ENCODE data around the gene LRRC32. TPM values are rescaled to one million over a fixed set of nuclear protein-coding genes. Genes with fewer than 3 reads are reported as not detected.

The LRRC32 gene
- polyA plus RNA-seq, 2 of the 4 experiments (the other 2 are of a cell fraction), result 0.25 to 0.62 TPM

- Histone ChIP-seq H3K4me2 (no peak overlapping the region), H3K27ac (no peak overlapping the region), H3K4me1 (no peaks in the 10 kb centered on the region), H3K9me3 (no peaks in the 10 kb centered on the region), H3K4me3 (no peak overlapping the region)
- no peak for FAIRE-seq
- no peak for TF ChIP-seq MYC (IDR thresholded peaks at IDR 0.05; ENCODE audit: borderline replicate concordance, low read length)
- no peak for TF ChIP-seq HOXB13 (CRISPR knock-in tag; IDR thresholded peaks at IDR 0.05; ENCODE audit: low read depth)
- no peak for TF ChIP-seq HOXB5 (CRISPR knock-in tag; IDR thresholded peaks at IDR 0.05)
- TF ChIP-seq EHF (CRISPR knock-in tag; IDR thresholded peaks at IDR 0.05), result no peak
- TF ChIP-seq CHD2 (IDR thresholded peaks at IDR 0.05; ENCODE audit: low read length, partially characterized antibody), result no peak
- TF ChIP-seq, protein P1, sequence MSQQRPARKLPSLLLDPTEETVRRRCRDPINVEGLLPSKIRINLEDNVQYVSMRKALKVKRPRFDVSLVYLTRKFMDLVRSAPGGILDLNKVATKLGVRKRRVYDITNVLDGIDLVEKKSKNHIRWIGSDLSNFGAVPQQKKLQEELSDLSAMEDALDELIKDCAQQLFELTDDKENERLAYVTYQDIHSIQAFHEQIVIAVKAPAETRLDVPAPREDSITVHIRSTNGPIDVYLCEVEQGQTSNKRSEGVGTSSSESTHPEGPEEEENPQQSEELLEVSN (IDR thresholded peaks at IDR 0.05; ENCODE audit: borderline replicate concordance, low read depth), result no peak
- TF ChIP-seq MAX (IDR thresholded peaks at IDR 0.05), result no peak
- TF ChIP-seq, protein P2, sequence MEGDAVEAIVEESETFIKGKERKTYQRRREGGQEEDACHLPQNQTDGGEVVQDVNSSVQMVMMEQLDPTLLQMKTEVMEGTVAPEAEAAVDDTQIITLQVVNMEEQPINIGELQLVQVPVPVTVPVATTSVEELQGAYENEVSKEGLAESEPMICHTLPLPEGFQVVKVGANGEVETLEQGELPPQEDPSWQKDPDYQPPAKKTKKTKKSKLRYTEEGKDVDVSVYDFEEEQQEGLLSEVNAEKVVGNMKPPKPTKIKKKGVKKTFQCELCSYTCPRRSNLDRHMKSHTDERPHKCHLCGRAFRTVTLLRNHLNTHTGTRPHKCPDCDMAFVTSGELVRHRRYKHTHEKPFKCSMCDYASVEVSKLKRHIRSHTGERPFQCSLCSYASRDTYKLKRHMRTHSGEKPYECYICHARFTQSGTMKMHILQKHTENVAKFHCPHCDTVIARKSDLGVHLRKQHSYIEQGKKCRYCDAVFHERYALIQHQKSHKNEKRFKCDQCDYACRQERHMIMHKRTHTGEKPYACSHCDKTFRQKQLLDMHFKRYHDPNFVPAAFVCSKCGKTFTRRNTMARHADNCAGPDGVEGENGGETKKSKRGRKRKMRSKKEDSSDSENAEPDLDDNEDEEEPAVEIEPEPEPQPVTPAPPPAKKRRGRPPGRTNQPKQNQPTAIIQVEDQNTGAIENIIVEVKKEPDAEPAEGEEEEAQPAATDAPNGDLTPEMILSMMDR (IDR thresholded peaks at IDR 0.05), result no peak
- TF ChIP-seq BCL3 (IDR thresholded peaks at IDR 0.05), result no peak
- TF ChIP-seq SMC3 (IDR thresholded peaks at IDR 0.05), result no peak
- no peak for TF ChIP-seq RNF2 (IDR thresholded peaks at IDR 0.05; ENCODE audit: borderline replicate concordance, low read depth)
- TF ChIP-seq HDAC2 (IDR thresholded peaks at IDR 0.05), result no peak
- ChIA-PET CTCF (interaction anchor here (0.8 to 1.2 kb wide), 2 partner anchors 14 to 517 kb away, joined by 3 to 4 read pairs; no protein-coding TSS in a partner anchor), POLR2A (no interaction called here)
- DNase-seq (ENCODE audit: low read depth in 1 of 2, low spot score in 1 of 2), result no peak
- WGBS (ENCODE audit: missing lambda C conversion rate), result 50% methylated on average over 11 of the region's 11 CpGs
- ATAC-seq, result peak in 1 of 2 experiments; percentile 37; a peak in 2 of 6 replicates
Observed at GRCh38 chr11:76638270-76639197, 32.0 kb downstream of the LRRC32 start.

DNA sequence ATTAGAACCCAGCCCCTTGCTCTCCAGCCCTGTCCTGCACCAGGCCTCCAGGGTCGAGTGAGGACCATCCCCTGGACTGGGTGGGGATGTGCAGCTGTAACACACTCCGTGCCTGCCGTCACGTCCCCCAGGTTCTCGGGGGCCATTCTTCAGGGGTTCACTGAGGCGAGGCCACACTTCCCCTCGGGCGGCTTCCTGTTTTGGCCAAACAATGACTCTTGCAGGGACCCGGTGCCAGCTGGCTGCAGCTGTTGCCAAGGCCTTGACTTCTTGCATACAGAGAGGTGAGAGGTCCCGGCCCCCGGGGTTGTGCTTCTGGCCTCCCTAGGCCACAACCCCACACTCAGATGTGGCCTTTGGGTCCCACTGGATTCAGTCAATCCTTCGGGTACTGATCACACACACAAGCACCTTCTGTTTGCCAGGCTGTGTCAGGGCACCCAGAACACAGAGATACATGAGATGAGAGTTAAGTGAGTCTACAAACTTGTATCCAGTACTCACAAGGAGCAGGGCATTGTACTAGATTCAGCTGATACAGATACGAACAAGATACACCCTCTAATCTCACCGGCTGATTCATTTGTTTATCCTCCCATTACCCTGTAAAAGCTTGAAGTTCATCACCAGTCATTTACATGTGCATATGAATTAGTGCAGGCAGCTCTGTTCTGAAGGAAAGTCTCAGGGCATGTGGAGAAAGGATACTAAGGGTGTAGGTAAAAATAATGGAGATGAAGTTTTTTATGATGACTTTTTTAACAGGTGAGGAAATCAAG is 32.9 kb downstream of the LRRC32 start:
- CTCF ChIA-PET, result interaction anchor here (0.8 to 1.2 kb wide), 3 partner anchors 15 to 516 kb away, joined by 3 to 4 read pairs (median 3); no protein-coding TSS in a partner anchor
- FAIRE-seq (no peak), ATAC-seq (no peak), DNase-seq (ENCODE audit: low read depth in 1 of 2, low spot score in 1 of 2) (no peak)
- 58% methylated on average over 11 of the region's 14 CpGs for WGBS (ENCODE audit: missing lambda C conversion rate)
- POLR2A ChIA-PET, result interaction anchor here (0.6 kb wide), 1 partner anchor 1112 kb away, joined by 5 read pairs; the partner anchor contains the start of gene GDPD5
- Histone ChIP-seq H3K4me1 (no peaks in the 10 kb centered on the region), H3K4me2 (no peak overlapping the region), H3K4me3 (no peak overlapping the region), H3K27ac (no peak overlapping the region), H3K9me3 (no peaks in the 10 kb centered on the region)
- TF ChIP-seq KDM1A (IDR thresholded peaks at IDR 0.05; ENCODE audit: low read depth), result no peak
- no peak for TF ChIP-seq CEBPB (IDR thresholded peaks at IDR 0.05)
- TF ChIP-seq NFE2L2 (conservative IDR thresholded peaks at IDR 0.05; ENCODE audit: low read length), result no peak
- TF ChIP-seq CHD2 (IDR thresholded peaks at IDR 0.05; ENCODE audit: low read length, partially characterized antibody), result no peak
- TF ChIP-seq NPAS2 (CRISPR knock-in tag; IDR thresholded peaks at IDR 0.05; ENCODE audit: borderline replicate concordance), result no peak
- TF ChIP-seq SMC3 (IDR thresholded peaks at IDR 0.05), result no peak
- no peak for TF ChIP-seq KDM5A (IDR thresholded peaks at IDR 0.05)
- TF ChIP-seq REST (IDR thresholded peaks at IDR 0.05), result no peak
- TF ChIP-seq BHLHE40 (IDR thresholded peaks at IDR 0.05; ENCODE audit: low read depth, low read length), result no peak
- no peak for TF ChIP-seq HOXB5 (CRISPR knock-in tag; IDR thresholded peaks at IDR 0.05)
- TF ChIP-seq MAX (IDR thresholded peaks at IDR 0.05), result no peak
- TF ChIP-seq FOSB (CRISPR knock-in tag; IDR thresholded peaks at IDR 0.05), result no peak
- TF ChIP-seq TP53 (CRISPR knock-in tag; IDR thresholded peaks at IDR 0.05), result no peak
- TF ChIP-seq ZC3H11A (IDR thresholded peaks at IDR 0.05), result no peak
- TF ChIP-seq USF2 (IDR thresholded peaks at IDR 0.05), result no peak
- TF ChIP-seq CHD4 (IDR thresholded peaks at IDR 0.05; ENCODE audit: borderline replicate concordance), result no peak
- no peak for TF ChIP-seq MAFK (IDR thresholded peaks at IDR 0.05; ENCODE audit: partially characterized antibody)

Measured in A549 (cell line).